Measurements from ENCODE around the gene RASA3. TPM values are rescaled to one million over a fixed set of nuclear protein-coding genes. Genes with fewer than 3 reads are reported as not detected.

RASA3 gene
- total RNA-seq, 1 experiment from 2014 or later = 18.6 TPM

DNA sequence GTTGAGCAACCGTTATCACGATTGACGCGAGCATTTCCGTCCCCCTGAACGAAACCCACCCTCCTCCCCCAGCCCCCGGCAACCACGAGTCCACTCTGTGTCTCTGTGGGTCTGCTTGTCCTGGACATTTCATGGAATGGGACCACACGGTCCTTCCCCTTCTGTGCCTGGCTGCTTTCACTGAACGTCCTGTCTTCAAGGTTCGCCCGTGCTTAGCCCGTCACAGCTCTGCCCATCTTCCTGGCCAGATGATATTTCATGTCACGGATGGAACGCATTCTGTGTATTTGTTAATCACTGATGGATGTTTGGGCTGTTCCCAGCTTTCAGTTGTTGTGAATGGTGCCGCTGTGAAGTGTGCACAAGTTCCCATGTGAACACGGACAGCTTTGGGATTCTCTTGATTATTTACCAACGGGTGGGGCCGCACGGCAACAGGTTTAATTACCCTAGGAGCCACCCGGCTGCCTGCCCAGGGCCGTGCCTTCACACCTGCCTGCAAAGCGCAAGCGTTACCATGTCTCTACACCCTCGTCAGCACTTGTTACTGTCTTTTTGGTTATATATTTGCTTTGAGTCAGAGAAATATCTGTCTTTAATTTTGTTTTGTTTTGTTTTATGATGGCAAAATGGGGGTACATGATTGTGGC lies 42.5 kb downstream of the RASA3 start:
- H3K9ac ChIP-seq (ENCODE audit: low read length) = no peak overlapping the region
- peaks cover 7% of the 10 kb centered on the region; the same call in 1 of the 2 replicates for H3K79me2 ChIP-seq (ENCODE audit: insufficient read depth, low read length)

DNA sequence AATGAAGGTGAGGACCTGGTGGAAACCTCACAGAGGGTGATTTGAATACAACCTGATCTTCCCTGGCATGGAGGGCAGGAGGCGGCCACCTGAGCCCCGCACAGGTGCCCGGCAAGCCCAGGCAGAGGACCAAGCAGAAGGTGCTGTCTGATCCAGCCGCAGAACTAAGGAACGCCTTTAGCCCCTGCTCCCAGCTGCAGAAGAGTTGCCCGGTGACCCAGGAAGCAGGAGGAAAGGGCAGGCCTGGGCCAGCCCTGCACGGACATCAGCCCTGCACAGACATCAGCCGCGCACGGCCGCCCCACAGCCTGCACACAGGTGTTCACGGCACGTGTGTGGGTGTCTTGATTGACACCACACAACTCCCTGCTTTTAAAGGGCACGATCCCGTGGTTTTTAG lies 43.1 kb downstream of the RASA3 start:
- BruUV-seq (replicated peaks) = no TSS peak
- DNase-seq (ENCODE audit: low read depth, low spot score) (no peak), ATAC-seq (no peak)
- Histone ChIP-seq H2AFZ (ENCODE audit: low read depth, low read length, poor library complexity, severe bottlenecking) (no peak overlapping the region), H3K36me3 (ENCODE audit: control insufficient read depth in 1 of 2, insufficient read depth in 2 of 2, low read length in 2 of 2) (no peaks in the 10 kb centered on the region), H3K4me2 (ENCODE audit: low read length) (no peak overlapping the region), H4K20me1 (ENCODE audit: insufficient read depth) (no peaks in the 10 kb centered on the region), H3K9ac (ENCODE audit: low read length) (no peak overlapping the region), H3K9me2 (ENCODE audit: insufficient read depth) (no peaks in the 10 kb centered on the region), H3K27ac (ENCODE audit: low read depth, low read length) (no peak overlapping the region), H3K4me3 (replicated peaks in 1 of 2; ENCODE audit: low read depth in 1 of 2, low read length in 2 of 2) (no peak overlapping the region), H3K79me2 (ENCODE audit: insufficient read depth, low read length) (peaks cover 7% of the 10 kb centered on the region; the same call in 1 of the 2 replicates), H3K27me3 (ENCODE audit: insufficient read depth, low read length) (no peaks in the 10 kb centered on the region), H3K4me1 (ENCODE audit: control insufficient read depth in 1 of 2, insufficient read depth in 2 of 2, low read length in 2 of 2) (no peaks in the 10 kb centered on the region), H3K9me3 (ENCODE audit: control insufficient read depth in 1 of 2, insufficient read depth in 1 of 2, low read depth in 1 of 2, low read length in 2 of 2) (peaks cover 0 to 12% of the 10 kb centered on the region in 2 experiments; a peak in 2 of 4 replicates)
- POLR2A ChIA-PET = no interaction called here
- RAD21 ChIA-PET (ENCODE audit: low non-redundant PET in 1 of 2, low total read pairs in 2 of 2, uncharacterized antibody in 2 of 2, unreplicated experiment in 2 of 2) = no interaction called here
- TF ChIP-seq, protein P1, sequence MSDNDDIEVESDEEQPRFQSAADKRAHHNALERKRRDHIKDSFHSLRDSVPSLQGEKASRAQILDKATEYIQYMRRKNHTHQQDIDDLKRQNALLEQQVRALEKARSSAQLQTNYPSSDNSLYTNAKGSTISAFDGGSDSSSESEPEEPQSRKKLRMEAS (IDR thresholded peaks at IDR 0.05) = no peak
- no peak for TF ChIP-seq POLR2AphosphoS5 (IDR thresholded peaks at IDR 0.05; ENCODE audit: low read depth, low read length)
- TF ChIP-seq YY1 (IDR thresholded peaks at IDR 0.05; ENCODE audit: extremely low read depth, insufficient replicate concordance, low read depth, low read length) = no peak
- no peak for TF ChIP-seq CBX3 (IDR thresholded peaks at IDR 0.05; ENCODE audit: low read depth)
- no peak for TF ChIP-seq TCF7L2 (IDR thresholded peaks at IDR 0.05; ENCODE audit: borderline replicate concordance, extremely low read depth, insufficient read depth, insufficient read length)
- TF ChIP-seq, protein P2, sequence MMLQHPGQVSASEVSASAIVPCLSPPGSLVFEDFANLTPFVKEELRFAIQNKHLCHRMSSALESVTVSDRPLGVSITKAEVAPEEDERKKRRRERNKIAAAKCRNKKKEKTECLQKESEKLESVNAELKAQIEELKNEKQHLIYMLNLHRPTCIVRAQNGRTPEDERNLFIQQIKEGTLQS (IDR thresholded peaks at IDR 0.05) = no peak
- CTCF ChIA-PET = no interaction called here
- intact Hi-C loops (cut with micrococcal nuclease) = no loop called here

More for the DNA sequence above, 42.5 kb downstream of the RASA3 start:
- no peaks in the 10 kb centered on the region for H3K36me3 ChIP-seq (ENCODE audit: control insufficient read depth in 1 of 2, insufficient read depth in 2 of 2, low read length in 2 of 2)
- DNase-seq (ENCODE audit: low read depth, low spot score) (no peak), ATAC-seq (no peak)
- CTCF ChIA-PET = no interaction called here
- RAD21 ChIA-PET (ENCODE audit: low non-redundant PET in 1 of 2, low total read pairs in 2 of 2, uncharacterized antibody in 2 of 2, unreplicated experiment in 2 of 2) = no interaction called here
- H2AFZ ChIP-seq (ENCODE audit: low read depth, low read length, poor library complexity, severe bottlenecking) = no peak overlapping the region
- no peak overlapping the region for H3K4me2 ChIP-seq (ENCODE audit: low read length)
- no peaks in the 10 kb centered on the region for H4K20me1 ChIP-seq (ENCODE audit: insufficient read depth)
- H3K4me1 ChIP-seq (ENCODE audit: control insufficient read depth in 1 of 2, insufficient read depth in 2 of 2, low read length in 2 of 2) = no peaks in the 10 kb centered on the region
- peaks cover 0 to 12% of the 10 kb centered on the region in 2 experiments; a peak in 2 of 4 replicates for H3K9me3 ChIP-seq (ENCODE audit: control insufficient read depth in 1 of 2, insufficient read depth in 1 of 2, low read depth in 1 of 2, low read length in 2 of 2)
- no peak overlapping the region for H3K27ac ChIP-seq (ENCODE audit: low read depth, low read length)
- no TSS peak for BruUV-seq (replicated peaks)
- no peaks in the 10 kb centered on the region for H3K27me3 ChIP-seq (ENCODE audit: insufficient read depth, low read length)
- POLR2A ChIA-PET = no interaction called here
- TF ChIP-seq RAD21 (IDR thresholded peaks at IDR 0.05; ENCODE audit: low read depth) = no peak
- TF ChIP-seq, protein P3, sequence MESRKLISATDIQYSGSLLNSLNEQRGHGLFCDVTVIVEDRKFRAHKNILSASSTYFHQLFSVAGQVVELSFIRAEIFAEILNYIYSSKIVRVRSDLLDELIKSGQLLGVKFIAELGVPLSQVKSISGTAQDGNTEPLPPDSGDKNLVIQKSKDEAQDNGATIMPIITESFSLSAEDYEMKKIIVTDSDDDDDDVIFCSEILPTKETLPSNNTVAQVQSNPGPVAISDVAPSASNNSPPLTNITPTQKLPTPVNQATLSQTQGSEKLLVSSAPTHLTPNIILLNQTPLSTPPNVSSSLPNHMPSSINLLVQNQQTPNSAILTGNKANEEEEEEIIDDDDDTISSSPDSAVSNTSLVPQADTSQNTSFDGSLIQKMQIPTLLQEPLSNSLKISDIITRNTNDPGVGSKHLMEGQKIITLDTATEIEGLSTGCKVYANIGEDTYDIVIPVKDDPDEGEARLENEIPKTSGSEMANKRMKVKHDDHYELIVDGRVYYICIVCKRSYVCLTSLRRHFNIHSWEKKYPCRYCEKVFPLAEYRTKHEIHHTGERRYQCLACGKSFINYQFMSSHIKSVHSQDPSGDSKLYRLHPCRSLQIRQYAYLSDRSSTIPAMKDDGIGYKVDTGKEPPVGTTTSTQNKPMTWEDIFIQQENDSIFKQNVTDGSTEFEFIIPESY (IDR thresholded peaks at IDR 0.05; ENCODE audit: extremely low read depth, insufficient replicate concordance, low read length) = no peak
- TF ChIP-seq, protein P1 (IDR thresholded peaks at IDR 0.05) = no peak
- no peak for TF ChIP-seq YY1 (IDR thresholded peaks at IDR 0.05; ENCODE audit: extremely low read depth, insufficient replicate concordance, low read depth, low read length)
- no peak for TF ChIP-seq CEBPB (IDR thresholded peaks at IDR 0.05; ENCODE audit: low read depth)
- no peak for TF ChIP-seq ELF1 (IDR thresholded peaks at IDR 0.05; ENCODE audit: borderline replicate concordance, low read depth)
- intact Hi-C loops (cut with micrococcal nuclease) = no loop called here
- no peaks in the 10 kb centered on the region for H3K9me2 ChIP-seq (ENCODE audit: insufficient read depth)
- H3K4me3 ChIP-seq (replicated peaks in 1 of 2; ENCODE audit: low read depth in 1 of 2, low read length in 2 of 2) = no peak overlapping the region

Measured in HCT116 (cell line).